Suprapubic skin (tissue), 4 donors: ENCODE results near the gene FOXRED1.

Experiments
- CTCF ChIP-seq, 2 donors: fragments of 200-600 bp in 1 of 2; fragments of 450-650 bp in 1 of 2; sonication (generic) in 1 of 2; IDR thresholded peaks; one replicate each; pipeline ENCODE4 v1.5.1; 2016 to 2019; ENCODE audit warnings: antibody characterized with exemption in 2 of 2, mild to moderate bottlenecking in 1 of 2, moderate library complexity in 1 of 2
- POLR2A ChIP-seq, 2 donors: fragments of 450-650 bp; IDR thresholded peaks; one replicate each; pipeline ENCODE4 v1.6.1; 2017; ENCODE audit warnings: antibody characterized with exemption in 2 of 2, mild to moderate bottlenecking in 2 of 2, moderate library complexity in 2 of 2
- POLR2AphosphoS5 ChIP-seq, 3 donors: sonication (generic); formaldehyde crosslinking; IDR thresholded peaks; one replicate each; pipeline ENCODE4 v1.6.1; 2017; ENCODE audit warnings: antibody characterized with exemption in 3 of 3

DNA sequence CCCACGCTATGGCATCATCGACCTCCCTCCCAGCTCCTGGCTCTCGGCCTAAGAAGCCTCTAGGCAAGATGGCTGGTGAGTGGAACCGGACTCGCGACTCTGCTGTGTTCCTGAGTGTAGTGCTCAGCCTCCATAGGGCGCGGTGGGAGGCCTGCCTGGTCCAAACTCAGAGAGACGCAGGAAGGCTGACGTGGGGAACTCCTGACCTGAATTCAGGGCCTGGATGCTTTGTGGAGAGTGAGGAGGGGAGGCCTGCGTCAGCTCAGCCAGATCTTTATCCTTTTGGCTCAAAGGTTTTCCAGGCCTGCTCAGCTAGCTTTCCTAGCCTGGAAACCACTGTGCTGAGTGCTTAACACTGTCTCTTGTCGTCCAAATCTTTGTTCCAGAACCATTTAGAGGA lies 21.9 kb downstream of the FOXRED1 start:
- TF ChIP-seq CTCF (IDR thresholded peaks at IDR 0.05) (no peak), POLR2A (IDR thresholded peaks at IDR 0.05) (no peak), POLR2AphosphoS5 (IDR thresholded peaks at IDR 0.05) (no peak)
